NCI-H510A treated with DMSO at 0.1 percent for 48 hours (cell line): ENCODE measurements around the gene NDRG3.
"Not testable (repeated sequence)": the region's sequence is repeated elsewhere in the genome, so short reads cannot be mapped to it uniquely, and the experiment has no call there.

Experiments
- DNase-seq: peaks from one replicate; lab custom pipeline; 2025; lab: John Stamatoyannopoulos, UW

NDRG3 gene

GRCh38 chr20:36687850-36688249, 58.0 kb downstream of the NDRG3 start:
- no peak for DNase-seq

GRCh38 chr20:36686944-36687343, 58.9 kb downstream of the NDRG3 start:
- DNase-seq: no peak

DNA sequence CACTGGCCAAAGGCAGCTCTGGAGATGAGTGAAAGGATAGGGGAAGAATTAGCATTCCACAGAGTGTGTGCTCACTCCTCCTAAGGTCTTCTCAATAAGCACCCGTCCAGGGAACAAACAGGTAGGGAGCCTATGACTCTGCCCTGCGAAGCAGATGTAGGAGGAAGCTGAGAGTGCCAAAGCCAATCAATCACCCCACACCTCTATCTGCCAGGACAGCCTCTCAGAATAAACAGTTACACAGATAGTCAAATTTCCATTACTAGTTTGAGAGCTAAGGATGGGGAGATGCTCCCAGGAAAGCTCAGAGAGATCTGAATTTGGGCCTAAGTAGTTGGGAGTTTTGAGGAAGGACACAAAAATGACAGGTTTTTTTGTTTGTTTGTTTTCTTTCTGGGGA, 59.4 kb downstream of the NDRG3 start:
- DNase-seq: no peak

GRCh38 chr20:36684747-36685146, 61.1 kb downstream of the NDRG3 start:
- DNase-seq: no peak

GRCh38 chr20:36682311-36682710, 63.6 kb downstream of the NDRG3 start:
- DNase-seq: no peak

GRCh38 chr20:36677422-36677771, 68.5 kb downstream of the NDRG3 start:
- no peak for DNase-seq

GRCh38 chr20:36676701-36677421, 69.0 kb downstream of the NDRG3 start:
- no peak for DNase-seq

DNA sequence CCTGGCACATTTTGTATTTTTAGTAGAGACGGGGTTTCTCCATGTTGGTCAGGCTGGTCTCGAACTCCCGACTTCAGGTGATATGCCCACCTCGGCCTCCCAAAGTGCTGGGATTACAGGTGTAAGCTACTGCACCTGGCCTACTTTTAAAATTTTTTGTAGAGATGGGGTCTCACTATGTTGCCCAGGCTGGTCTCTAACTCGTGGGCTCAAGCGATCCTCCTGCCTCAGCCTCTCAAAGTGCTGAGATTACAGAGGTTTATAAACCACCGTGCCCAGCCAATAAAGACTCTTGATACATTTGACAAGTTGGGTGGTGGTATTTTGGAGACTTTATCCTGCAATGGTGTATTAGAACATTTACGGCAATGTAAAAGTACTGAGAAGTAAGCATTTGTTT, 70.3 kb downstream of the NDRG3 start:
- DNase-seq: not testable (repeated sequence)

DNA sequence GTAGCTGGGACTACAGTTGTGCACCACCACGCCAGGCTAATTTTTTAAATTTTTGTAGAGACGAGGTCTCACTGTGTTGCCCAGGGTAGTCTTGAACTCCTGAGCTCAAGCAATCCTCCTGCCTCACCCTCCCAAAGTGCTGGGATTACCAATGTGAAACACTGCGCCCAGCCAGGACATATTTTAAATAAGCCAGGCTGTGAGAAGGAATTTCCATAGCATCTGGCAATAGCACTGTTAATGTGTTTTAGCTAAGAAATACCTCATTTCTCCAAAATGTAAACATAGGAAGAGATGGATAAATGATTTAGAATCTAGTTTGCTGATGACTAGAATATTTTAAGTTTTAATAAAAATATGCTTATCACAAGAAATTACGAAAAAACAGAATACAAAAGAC, 72.9 kb downstream of the NDRG3 start:
- no peak for DNase-seq

DNA sequence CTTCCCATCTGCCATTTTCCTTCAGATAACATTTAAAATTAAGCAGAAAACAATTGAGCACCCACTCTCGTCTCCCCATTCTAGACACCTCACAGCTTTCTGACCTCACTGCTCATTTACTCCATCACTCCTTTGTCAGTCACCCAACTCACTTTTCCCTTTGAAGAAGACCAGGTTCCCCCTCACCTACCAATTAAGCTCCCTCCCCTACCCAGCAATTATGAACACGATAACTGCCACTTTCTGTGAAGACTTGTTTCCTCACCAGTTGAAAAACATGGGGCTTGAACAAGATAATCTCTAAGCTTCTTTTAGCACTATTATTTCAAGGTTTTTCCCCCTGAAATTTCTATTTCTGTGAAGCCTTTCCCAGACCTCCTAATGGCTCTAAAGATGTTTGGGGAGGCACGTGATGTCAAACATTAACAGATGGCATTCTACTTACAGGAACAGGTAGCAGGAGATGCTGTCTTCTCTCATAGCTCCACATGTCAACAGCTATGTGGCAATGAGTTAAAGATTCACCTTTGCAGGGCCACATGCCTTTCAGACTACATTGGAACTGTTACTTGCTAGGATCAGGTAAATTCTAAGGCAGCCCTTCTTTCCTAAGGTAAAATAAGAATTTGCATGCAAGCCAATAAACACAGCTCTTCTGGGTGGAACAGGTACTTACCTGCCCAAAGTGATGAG, 75.1 kb downstream of the NDRG3 start:
- no peak for DNase-seq

GRCh38 chr20:36666181-36666740, 79.6 kb downstream of the NDRG3 start:
- DNase-seq: no peak

DNA sequence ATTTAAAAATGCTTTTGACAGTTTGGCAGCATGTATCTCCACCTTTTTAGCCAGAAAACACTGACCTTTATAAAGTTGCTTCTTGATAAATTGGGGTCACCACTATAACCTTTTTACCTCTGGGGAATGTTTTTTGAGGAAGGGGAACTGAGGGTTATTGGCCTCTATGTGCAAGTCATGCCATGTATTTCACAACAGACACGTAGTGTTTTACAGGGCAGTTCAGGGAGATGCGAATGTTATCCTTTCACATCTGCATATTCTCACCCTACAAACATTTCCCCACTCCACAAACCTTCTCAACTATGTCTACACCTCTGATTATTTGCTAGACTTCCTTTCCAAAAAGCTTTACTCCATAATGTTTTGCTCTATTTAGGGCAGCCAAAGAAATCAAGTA, 82.9 kb downstream of the NDRG3 start:
- no peak for DNase-seq

GRCh38 chr20:36658300-36658699, 87.6 kb downstream of the NDRG3 start:
- DNase-seq: no peak

GRCh38 chr20:36656733-36657132, 89.2 kb downstream of the NDRG3 start:
- no peak for DNase-seq

DNA sequence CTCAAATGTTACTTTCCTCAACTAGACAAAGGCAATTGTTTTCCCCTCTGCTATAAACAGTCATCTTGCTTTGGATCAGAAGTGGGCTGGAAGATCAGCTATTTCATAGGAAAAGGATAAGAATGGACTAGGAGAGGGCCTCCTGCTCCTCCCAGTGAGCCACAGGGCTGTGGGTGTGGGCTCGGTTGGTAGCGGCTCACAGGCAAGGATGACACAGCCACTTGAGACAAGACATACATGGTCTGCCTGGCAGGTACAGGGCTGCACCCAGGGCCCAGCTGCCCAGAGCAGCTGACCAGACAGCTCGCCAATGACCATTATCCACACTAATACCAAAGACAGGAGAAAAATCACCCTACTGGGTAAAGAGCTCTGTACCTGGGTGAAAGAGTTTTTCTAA, 90.9 kb downstream of the NDRG3 start:
- no peak for DNase-seq

- no peak for DNase-seq
Observed at GRCh38 chr20:36654506-36654905, 91.4 kb downstream of the NDRG3 start.

DNA sequence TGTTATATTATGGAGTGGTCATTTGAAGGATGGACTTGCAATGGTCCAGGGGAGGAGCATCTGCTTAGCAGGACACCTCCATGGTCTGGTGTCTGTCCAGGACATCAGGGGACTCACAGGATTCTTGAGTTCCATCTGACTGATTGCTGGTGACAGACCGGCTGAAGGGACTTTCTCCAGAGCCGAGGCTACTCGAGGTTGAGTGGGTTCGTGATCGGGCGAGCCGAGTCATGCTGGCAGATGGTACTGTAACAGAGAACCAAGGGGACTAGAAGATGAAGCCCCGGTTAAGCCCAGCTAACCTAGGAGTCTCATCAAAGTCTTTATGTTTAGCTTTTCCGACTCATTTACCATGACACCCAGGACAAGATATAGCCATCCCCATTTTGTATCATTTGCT, 92.4 kb downstream of the NDRG3 start:
- DNase-seq: no peak

DNA sequence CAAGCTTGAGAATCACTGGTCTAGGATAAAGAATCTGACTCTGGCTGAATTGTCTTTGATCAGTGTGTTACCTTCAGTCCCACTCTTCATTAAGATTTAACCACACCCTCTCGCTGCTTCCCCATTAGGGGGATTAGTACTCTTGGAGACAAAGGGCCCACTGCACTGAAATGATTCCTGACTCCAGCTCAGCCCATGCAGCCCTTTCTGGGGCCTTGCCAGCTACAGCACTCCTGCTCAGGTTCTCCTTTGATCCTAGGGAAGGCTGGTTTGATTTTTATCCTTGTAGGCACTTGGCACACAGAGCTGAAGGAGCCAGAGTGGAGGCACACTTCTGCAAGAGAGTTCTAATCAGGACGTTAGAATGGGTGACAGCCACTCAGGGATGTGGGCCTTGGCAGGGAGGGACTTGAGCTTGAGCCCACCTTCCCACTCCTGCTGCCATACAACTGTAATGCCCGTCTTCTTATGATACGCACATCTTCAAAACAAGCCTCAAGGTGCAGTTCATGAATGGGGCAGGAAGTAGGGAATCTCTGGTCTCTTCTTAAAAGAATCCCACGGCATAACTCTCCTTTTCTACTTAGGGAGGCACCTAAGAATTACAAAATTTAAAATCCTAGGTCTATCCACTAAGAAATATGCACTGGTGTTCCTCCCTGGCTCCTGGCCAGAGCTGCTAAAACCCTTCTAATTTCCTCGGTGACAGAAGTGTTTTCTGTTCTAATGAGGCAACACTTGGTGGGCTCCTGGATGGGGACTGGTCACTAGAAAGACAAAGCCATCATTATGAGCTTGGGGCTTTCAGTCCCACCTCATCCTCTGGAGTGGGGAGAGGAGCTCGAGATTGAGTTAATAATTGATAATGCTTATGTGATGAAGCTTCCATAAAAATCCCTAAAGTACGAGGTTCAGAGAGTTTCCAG, 98.4 kb downstream of the NDRG3 start:
- no peak for DNase-seq

DNA sequence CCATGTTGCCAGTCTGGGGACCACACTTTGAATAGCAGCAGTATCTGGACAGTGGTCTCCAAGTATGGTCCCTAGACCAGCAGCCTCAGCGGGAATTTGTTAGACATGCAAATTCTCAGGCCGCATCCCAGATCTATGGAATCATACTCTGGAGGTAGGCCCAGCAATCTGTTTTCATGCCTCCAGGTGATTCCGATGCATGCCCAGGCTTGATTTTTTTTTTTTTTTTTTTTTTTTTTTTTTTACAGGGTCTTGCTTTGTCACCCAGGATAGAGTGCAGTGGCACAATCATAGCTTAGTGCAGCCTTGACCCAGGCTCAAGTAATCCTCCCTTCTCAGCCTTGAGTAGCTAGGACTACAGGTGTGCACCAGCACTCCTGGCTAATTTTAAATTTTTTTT, 99.2 kb downstream of the NDRG3 start:
- DNase-seq: no peak

- no peak for DNase-seq
Observed at GRCh38 chr20:36645998-36646397, 99.9 kb downstream of the NDRG3 start, which contains the start of gene SLA2. SLA2 (minus strand) TSS chr20:36646196; CDS start chr20:36641335, 4,861 bp downstream.

DNA sequence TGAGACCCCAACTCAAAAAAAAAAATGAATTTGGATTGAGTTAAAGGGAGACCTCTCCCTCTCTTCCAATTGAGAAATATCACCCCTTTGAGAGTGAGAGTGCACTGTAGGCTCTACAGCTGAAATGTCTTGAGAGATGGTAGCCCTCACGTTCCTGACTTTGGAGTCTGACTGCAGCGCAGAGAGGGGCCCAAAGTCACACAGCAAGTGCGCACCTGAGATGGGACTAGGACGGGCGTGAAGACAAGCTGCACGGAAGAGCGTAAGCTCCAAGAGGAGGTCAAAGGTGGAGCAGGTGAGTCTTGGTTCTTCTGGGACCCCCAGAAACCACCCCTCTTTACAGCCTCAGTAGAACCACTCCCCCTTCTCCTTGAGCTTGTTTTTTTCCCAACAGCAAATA, 100.5 kb downstream of the NDRG3 start:
- DNase-seq: no peak

- DNase-seq: no peak
Observed at GRCh38 chr20:36644706-36645095, 101.2 kb downstream of the NDRG3 start.
